Fibroblast of pulmonary artery (primary cell): ENCODE results near the gene ADTRP.

Source experiments
- DNase-seq: peaks from one replicate; pipeline ENCODE4 v3.0.0-alpha.2; 2010; ENCODE audit warnings: low read depth
- H3K4me3 ChIP-seq: replicated peaks from 2 replicates; pipeline ENCODE4 v1.5.1; 2011; ENCODE audit warnings: low read depth, mild to moderate bottlenecking, control low read depth, low read length, moderate library complexity
- CTCF ChIP-seq: IDR thresholded peaks from 2 replicates; pipeline ENCODE4 v1.5.1; 2011; ENCODE audit warnings: mild to moderate bottlenecking, control low read depth, low read length, inconsistent platforms; ENCODE audit errors: missing control alignments

ADTRP gene

DNA sequence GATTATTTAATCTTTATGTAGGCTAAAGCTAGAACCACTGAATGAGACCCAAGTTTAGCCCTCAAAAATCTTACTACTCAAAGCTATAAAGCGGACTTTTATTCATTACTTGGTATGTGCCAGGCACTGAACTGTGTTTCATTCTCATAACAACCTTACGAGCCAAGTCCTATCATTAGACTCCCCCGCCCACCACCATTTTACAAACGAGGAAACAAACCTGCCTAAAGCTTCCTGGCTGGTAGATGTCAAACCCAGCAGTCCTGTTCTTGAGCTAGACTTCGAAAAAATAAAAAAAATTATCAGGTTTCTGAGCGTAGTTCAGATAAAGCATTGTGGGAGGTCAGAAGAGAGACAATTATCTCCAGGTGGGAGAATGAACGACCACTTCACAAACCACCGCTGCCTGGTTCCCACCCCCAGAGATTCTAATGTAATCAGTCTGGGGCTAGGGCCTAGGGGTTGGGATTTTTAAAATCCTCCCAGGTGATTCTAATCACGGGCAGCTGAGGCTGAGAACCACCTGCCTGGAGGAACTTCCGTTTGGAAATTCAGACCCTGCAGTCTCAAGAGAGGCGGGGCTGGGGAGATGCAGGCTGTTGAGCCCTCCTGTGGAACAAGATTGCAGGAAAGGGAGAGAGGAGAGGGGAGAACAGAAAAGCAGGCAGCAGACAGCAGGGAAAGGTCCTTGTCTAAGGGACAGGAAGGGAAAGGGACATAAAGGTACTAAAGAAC is 8.6 kb downstream of the ADTRP start:
- no peak overlapping the region for H3K4me3 ChIP-seq

DNA sequence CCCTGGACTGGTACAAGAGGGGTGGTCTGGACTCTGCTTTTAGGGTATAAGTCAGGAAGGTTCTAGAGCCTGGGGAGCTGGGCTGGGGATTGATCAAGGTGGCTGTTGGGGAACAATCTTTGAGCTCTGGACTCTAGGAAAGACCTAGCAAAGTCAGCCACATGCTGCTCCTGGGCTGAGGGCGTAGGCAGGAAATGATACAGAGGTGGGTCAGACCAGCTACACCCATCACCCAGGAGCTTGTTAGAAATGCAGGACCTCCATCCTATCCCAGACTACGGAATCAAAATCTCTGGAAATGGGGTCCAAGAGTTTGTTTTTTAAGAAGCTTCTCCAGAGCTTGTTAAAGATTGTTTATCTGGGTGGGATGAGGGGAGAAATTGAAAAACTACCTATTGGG is 9.4 kb downstream of the ADTRP start:
- no peak overlapping the region for H3K4me3 ChIP-seq
- DNase-seq: no peak
- TF ChIP-seq CTCF: no peak

More for the DNA sequence above, 8.6 kb downstream of the ADTRP start:
- no peak for DNase-seq
- TF ChIP-seq CTCF: no peak

- DNase-seq: no peak
- no peak for TF ChIP-seq CTCF
These were observed 10.4 kb downstream of the ADTRP start for GRCh38 chr6:11767978-11768756.

GRCh38 chr6:11767458-11767857 is 11.1 kb downstream of the ADTRP start:
- TF ChIP-seq CTCF: no peak
- no peak for DNase-seq
- no peak overlapping the region for H3K4me3 ChIP-seq

More at GRCh38 chr6:11767978-11768756, 10.4 kb downstream of the ADTRP start:
- no peak overlapping the region for H3K4me3 ChIP-seq

- no peak overlapping the region for H3K4me3 ChIP-seq
- peak; percentile 94 for DNase-seq
- no peak for TF ChIP-seq CTCF
These were observed 11.8 kb downstream of the ADTRP start for GRCh38 chr6:11766589-11767450.

DNA sequence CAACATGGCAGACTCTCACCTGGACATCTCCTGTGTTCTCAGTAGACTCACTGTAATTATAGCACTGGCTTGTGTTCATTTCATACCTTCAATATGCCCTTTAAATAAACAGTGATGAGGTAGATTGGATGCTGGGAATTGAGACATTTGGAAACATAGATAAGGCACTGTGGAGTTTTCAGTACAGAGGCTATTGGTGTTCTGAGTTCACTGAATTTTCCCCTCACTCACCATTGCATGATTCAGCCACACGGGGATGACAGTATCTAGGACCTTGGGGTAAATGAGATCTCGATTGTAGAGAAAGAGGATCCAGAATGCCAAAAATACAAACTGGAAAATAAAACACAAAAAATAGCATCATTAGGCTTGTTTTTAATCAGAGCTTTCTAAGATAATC is 12.6 kb downstream of the ADTRP start:
- peak; percentile 33 for DNase-seq
- peak; percentile 18 for TF ChIP-seq CTCF
- H3K4me3 ChIP-seq: no peak overlapping the region
